ENCODE measurements around the gene CCDC142.

CCDC142 gene

DNA sequence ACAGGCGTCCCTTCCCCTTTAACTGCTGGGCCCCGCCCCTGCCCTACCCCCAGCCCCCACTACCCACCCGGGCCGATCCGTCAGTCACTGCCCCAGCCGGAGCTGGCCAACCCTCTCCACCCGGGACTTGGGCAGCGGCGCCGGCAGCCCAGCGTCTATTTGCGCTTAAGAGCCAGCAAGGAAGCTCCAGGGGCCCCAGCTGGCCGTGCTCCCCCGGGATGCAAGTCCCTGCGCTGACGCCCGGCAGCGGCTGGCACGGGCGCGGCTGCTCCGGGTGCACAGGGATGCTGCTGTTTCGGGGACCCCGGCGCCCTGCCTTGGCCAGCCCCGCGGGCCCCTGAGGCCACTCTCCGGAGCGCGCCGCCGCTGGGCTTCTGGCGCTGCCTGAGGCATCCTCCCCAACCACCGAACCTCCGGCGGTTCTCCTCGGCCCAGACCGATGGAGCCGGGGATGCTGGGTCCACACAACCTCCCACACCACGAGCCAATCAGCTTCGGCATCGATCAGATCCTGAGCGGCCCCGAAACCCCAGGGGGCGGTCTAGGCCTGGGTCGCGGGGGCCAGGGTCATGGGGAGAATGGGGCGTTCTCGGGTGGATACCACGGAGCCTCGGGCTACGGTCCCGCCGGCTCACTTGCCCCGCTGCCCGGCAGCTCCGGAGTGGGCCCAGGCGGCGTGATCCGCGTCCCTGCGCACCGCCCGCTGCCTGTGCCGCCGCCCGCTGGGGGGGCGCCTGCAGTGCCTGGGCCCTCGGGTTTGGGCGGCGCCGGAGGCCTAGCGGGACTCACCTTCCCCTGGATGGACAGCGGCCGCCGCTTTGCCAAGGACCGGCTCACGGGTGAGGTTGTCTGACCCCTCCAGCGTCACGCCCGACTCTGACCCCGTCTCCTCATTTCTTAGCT lies 31.8 kb upstream of the CCDC142 start, which contains the start of gene TLX2:
TLX2 (plus strand) TSS at position 83 of the 903 bp plus-strand sequence; CDS start at position 440, 357 bp downstream.
- DNase-seq (ENCODE audit: low read depth in 2 of 2, low spot score in 1 of 2) = no peak

DNA sequence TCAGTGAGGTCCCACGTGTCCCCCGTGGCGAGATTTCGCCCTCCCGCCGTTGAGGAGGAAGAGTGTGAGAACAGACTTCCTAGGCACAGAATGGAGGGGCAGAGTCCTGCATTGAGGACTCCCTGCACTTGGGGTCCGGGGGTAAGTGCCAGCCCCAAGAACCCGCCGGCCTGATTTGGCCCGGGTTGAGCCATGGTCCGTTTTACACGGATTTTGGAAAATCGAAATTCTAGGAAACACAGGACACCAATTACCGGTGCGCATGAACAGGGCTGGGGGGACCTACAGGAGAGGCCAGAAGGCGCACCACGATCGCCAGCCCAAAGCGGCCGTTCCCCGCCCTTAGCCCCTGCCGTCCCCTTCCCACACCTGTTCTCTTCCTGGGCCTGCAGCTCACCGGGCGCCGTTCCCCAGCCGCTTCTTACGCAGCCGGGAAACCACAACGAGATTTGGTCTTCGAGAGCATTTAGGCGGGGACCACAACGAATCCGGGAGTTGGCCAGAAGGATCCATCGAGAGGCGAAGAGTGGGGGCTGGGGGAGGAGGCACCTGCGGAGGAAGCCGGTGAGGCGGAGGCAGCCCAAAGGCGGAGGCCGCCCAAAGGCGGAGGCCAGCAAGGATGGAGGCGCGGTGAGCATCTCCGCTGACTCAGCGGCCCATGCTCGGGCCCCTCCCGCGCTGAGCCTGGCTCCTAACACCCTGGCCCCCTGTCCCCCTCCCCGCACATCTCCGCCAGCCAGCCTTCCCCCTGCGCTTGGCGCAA lies 31.0 kb upstream of the CCDC142 start:
- DNase-seq (ENCODE audit: low read depth in 2 of 2, low spot score in 1 of 2) = no peak

DNA sequence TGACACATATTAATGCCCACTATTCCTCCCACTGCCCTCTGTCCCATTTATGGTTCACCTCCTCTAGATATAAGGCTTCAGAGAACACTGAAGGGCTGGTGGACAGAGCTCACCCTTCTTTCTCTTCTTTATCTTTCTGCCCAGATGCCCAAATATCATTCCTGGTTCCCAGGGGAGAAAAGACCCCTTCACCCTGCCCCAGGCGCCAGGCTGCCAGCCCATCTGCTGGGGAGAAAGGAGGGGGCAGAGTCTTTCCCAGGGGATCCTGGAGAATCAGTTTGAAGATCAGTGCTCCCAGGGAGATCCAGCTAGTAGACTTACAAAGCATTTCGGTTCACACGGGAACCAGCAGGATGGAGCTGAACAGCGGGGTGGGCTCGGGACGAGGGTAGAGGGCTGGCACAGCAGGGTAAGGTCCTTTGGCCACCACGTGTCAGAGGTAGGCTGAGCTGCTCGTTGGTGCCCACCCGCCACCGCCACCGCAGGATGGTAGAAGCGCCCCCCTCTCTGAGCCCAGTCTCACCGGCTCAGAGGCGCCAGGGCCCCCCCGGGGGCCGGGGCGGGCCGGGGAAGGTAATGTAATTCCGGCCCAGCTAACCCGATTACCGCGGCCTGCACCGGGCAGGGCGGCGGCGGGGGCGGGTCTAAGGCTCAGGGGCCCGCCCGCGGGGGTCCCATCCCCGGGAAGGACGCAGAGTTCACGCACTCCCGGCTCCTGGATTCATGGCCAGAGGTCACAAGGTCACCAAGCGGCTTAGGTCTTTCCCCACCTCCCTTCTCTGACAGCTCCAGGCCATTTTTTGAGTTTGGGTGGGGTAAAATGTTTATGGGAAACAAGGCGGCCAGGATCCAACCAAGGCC lies 30.2 kb upstream of the CCDC142 start:
- DNase-seq (ENCODE audit: low read depth in 2 of 2, low spot score in 1 of 2) = no peak

DNA sequence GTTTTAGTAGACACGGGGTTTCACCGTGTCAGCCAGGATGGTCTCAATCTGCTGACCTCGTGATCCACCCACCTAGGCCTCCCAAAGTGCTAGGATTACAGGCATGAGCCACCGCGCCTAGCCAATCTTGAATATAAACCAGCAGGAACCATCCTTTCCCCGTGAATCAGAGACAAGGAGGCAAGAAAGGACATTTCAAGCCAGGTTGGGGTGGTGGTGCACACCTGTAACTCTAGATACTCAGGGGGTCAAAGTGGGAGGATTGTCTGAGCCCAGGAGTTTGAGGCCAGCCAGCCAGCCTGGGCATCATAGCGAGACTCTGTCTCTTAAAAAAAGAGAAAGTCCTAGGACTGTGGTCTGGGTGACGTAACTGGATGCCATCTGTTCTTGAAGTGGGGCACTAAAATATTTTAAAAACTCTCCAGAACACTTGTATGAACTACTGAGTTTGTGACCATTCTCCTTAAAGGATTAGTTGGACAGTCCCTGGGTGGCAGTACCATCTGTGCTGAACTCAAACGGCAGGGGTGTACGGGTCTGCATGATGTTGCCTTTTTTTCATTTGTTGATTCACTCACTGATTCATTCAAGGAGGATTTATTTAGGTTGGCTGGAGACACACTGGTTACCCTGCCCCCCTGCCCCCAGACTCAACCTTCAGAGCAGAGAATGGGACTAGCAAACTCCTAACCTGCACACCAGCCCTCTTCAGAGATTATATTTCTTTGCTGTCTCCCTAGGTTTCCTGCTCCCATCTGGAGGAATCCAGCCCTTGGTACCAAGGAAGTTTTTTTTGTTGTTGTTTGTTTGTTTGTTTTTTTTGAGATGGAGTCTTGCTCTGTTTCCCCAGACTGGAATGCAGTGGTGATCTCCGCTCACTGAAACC lies 28.5 kb upstream of the CCDC142 start:
- DNase-seq (ENCODE audit: low read depth in 2 of 2, low spot score in 1 of 2) = no peak

DNA sequence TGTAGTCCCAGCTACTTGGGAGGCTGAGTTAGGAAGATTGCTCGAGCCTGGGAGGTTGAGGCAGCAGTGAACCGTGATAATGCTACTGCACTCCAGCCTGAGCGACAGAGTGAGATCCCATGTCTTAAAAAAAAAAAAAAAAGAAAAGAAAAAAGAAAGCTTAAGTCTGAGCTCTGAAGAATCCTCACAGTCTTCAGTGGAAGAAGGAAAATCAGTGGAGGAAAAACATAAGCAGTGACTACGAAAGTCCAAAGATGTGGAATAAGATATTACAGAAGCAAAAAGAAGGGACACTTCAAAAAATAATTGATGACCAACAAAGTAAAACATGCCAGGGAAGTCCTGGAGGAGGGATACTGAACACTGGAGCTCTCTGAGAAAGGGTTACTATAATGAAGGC lies 27.5 kb upstream of the CCDC142 start:
- DNase-seq (ENCODE audit: low read depth in 2 of 2, low spot score in 1 of 2) = no peak

DNA sequence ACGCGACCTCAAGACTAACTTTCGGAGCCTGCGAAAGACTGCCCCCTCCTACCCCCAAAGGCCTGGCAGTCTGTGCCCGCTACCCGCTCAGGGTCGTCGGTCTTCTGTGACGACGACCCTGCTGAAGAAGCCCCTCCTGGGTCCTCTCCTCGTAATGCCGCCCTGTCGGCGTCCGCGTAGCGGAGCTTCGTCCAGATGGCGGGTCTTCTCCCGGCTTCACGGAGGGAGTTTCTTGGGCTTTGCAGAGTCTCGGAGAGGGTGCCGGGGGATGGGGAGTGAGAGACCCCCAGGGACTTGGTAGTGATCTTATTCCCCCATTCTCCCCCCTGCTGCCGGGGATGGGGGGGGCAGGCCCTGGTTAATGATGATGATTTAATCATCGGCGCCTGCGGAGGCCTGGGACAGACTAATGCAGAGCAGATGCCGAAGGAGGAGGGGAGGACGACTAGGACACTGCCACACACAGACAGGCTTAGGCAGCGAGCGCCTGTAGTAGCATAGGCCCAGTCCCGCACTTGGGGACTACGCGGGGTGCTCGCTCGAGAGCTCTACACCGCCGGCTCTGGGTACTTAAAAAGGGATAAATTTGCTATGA lies 25.2 kb upstream of the CCDC142 start:
- no peak for DNase-seq (ENCODE audit: low read depth in 2 of 2, low spot score in 1 of 2)

DNA sequence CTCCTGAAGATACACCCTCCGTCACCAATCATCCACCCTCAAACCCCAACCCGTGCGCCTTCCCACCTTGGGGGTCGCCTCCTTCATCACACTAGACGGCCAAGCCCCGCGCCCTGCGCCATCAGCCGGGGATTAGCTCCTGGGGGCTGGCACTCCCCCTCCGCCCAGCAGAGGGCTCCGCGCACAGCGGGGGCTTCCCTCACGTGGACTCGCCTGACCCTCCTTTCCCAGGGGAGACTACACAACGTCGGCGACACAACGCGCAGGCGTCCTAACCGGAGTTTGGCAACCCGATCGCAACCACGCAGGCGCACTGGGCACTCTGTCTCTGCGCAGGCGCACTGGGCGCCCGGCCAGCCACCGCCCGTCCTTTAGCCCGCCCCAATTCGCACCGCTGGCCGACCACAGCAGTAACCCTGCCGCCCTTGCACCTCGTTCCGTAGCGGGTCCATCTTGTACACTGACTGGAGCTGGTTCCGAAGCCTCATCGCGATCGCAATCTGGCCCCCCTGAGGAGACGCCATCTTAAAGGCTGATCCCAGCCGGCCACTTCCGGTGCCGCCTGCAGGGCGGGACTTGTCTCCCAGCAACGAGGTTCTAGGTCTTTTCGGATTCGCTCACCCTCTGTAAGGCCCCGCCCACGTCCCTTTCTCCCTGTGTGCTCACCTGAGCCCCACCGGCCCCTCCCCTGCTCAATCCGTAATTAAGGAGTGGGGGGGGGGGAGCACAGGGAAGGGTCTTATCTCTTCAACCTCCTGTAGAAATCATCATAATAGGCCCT lies 24.5 kb upstream of the CCDC142 start, which contains the start of gene PCGF1:
PCGF1 (minus strand) TSS at position 551 of the 781 bp plus-strand sequence; CDS start at position 524, 27 bp downstream.
- DNase-seq (ENCODE audit: low read depth in 2 of 2, low spot score in 1 of 2) = peak; percentile 96 to 98

DNA sequence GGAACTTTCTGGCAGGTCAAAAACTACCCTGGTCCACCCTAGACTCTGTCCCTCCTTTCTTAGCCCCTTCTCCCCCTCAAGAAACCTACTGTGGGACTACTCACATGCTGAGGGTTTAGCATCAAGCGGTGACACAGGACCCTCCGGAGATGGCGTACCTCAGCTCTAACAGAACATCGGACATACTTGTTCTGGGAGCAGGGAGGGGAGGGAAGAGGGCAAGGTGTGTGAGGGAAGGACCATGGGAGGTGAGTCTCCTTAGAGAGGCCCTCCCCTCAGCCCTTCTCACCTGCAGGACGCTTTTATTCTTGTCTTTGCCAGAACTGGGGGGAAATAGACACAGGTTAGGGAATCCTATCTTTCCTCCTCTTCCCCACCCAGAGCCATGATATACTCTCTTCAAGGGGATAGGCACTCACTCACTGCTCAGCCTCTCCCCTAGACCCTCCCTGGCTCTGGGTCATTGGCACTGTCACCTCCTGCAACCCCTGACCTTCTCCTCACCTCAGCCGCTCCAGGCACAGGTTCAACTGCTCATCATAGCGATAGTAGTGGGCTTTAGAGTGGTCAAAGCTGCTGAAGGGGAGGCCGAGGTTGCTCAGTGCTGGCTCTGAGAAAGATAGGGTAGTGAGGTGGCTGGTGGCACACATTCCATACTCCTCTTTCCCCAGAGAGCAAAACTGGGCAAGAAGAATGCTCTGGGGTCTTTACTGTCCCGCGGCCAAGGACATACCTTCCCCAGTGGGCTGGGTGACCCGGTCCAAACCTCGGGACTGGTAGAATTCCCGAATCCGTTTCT lies 22.8 kb upstream of the CCDC142 start:
- no peak for DNase-seq (ENCODE audit: low read depth in 2 of 2, low spot score in 1 of 2)

DNA sequence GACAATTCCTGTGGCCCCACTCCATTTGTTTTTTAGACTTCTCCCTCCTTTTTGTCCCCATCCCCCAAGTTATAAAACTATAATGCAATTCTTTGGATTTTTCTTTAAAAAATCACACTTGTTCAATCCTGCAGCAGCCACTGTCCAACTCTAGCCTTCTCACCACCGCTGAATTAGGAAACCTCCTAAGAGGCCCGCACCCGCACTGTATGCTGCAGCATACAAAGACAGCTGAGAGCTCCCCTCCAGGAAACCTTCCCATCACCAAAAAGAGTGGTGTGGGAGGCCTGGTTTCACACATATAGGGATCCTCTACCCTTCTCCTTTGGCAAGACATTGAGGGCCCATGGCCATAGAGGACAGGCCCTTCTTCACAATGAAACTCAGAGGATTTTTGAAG lies 21.8 kb upstream of the CCDC142 start:
- DNase-seq (ENCODE audit: low read depth in 2 of 2, low spot score in 1 of 2) = no peak

DNA sequence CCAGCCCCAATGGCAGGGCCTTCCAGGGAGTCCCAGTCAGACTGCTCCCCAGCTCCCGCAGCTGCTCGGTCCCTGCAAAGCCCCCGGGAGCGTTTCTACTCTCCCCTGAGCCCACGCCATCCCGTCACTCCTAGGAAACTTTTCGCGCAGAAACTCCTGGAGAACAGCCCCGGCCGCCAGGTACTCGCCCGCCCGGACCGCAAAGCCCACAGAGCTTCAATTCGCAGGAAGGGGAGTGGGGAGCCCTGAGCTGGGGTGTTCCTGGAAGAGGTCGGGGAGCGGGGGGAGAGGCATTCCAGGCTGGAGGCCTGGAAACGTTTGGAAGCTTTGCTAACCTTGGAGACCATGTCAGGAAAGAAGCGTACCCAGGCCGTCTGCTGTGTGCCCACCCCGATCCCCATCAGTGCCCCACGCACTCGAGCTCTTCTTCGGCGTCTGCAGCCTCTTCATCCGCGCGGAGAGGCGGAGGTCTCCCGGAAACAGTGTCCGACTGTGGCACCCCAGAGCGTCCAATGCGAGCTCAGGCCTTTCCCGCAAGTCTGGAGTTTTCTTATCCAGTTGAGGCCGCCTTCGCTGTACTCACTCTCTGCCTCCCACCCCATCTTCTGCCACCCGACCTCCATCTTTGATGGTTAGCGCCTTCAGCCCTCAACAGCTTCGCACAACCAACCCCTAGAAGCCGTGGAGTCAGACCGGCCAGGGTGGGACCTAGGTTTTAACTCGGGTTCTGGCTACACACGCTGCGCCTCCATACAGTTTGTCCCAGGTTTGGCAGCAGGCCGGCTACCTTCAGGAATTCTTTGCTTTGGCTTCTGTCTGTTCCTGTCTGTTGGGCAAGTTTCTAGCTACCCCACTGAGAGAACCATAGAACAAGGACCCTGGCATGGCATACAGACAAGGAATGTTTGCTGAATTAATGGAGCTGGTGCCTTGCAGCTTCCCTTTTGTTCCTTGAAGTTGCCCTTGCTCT lies 21.0 kb upstream of the CCDC142 start:
- DNase-seq (ENCODE audit: low read depth in 2 of 2, low spot score in 1 of 2) = no peak

DNA sequence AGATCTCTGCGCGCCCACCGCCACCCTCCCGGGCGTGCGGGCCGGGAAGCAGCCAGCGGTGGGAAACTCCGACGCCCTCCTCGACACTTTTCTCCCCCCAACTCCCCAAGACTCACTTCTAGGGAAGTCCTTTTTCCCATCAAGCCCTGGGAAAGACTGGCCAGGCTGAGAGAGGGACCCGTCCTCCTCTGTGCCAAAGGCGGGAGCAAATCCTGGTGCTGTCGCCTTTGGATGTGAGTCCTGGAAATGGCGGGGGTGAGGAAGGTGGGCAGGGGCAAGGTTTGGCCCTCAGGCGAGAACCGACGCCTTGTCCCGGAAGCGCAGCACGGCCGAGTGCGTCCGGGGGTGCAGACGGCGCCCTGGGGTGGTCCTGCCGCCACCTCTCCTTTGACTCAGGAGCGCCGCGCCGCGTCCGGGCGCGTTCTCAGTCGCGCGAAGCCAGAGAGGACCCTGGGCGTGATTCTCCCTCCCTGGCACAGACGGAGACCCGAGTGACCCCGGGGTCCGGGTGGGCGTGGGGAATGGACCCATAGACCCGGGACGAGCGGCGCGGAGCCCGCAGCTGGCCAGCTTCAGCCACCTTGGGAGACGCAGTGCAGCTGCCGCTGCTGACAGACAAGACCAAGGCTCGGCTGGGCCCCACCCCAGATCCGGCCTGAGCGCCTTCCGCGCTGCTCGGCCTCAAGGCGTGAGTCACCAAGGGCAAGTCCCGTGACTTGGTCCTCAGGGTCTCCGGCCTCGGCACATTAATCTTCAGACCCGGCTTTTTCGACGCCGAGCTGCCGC lies 20.1 kb upstream of the CCDC142 start:
- DNase-seq (ENCODE audit: low read depth in 2 of 2, low spot score in 1 of 2) = peak in 1 of 2 donors; percentile 30

DNA sequence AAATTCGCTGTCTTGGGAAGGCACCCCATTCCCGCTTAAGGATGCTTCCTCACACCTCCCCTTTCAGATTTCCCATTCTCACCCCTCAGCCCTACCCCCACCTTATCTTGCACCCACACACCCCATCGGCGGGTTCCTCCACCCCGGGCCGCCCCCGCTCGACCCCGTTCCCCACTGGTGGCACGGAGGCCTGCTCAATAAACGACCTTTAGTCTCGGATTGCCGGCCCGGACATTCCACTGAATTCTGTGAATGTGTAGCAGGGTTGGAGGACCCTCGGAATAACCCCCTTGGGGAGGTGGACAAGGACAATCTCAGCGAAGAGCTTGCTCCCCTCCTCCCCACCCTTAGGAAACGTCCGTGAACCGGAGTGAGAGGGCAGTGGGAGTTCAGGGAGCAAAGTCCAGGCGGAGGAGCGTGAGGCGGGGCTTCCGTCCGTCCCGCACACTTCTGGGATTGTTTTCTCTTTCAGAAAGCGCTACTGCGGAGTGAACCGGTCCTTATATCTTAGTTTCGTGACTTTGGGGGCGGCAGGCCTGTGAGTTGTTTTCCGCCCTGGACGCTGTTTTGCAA lies 19.4 kb upstream of the CCDC142 start:
- DNase-seq (ENCODE audit: low read depth in 2 of 2, low spot score in 1 of 2) = no peak

DNA sequence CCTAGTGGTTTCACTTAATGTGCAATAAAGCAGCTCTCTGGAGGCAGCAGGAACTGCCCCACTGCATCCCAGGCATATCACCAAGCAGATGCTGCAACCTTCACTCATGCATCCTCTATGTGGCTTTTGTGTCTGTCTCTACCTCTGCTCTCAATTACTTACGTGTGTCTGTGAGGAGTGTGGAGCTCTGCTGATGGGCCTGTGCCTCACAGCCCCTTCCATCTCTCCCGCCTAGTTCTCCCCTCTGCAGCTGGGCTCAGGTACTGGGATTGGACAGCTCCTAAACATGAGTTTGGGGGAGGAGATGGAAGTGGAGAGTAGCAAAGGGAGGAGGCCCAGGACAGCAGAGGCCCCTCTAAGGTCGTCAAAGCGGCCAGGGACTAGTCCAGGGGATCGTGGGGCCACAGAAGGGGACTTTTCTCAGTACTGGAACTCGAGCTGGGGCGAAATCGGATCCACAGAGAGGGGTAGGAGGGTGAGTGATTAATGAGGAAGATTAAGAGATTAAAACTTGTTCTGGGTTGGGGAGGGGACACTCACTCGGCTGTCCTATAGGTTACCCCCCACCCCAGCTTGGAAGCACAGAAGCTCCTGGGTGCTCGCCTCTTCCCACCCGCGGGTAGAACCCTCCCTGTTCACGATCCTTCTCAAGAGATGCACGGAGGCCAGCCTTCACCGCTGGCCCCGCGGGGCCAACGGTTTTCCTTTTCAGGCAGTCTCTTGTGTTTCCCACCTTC lies 18.7 kb upstream of the CCDC142 start:
- no peak for DNase-seq (ENCODE audit: low read depth in 2 of 2, low spot score in 1 of 2)

DNA sequence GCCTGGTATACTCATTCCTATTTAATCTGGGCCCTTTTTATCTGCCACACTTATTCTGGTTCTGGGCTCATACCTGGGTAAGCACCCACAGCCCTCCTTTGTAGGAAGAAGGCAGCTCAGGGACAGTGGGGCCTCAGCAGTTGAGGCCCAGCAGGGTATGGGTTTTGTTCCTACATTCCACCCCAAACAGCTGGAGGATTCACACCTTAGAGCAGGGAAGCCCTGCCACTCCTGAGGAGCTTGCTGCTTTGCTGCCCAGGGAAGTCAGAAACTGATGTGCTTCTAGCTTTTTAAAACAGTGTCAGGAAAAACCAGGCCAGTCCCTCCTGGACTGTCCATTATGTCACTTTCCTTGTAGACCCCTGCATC lies 17.8 kb upstream of the CCDC142 start:
- DNase-seq (ENCODE audit: low read depth in 2 of 2, low spot score in 1 of 2) = no peak

DNA sequence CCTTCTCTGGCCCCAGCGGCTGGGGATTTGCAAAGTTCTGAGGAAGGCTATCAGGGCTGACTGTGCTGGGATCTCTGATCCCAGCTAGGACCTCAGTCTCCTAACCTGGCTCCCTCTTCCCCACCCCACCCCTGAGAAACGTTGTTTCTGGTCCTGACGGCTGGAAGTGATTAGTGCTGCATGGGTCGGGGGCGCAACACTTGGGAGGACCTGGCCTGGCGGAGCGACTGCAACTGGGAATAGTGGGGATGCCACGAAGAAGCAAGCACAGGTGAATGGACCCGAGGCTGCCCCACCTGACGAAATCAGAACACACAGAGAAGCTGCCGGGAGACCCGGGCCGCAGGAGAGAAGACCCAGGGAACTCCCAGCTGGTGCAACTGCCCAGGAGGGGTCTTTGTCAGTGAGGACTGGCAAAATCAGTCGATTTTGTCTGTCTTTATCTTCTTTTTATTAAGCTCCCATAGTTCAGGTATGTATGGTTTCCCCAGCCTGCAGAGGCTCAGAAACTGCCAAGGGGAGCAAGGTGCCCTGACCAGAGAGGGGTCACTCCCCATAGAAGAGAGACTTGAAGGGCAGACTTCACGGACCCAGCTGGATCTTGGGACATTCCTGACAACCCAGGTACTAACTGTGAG lies 17.3 kb upstream of the CCDC142 start:
- DNase-seq (ENCODE audit: low read depth in 2 of 2, low spot score in 1 of 2) = no peak
